Endothelial cell of umbilical vein (primary cell): Measurements from ENCODE around the gene C6orf132. TPM values are rescaled to one million over a fixed set of nuclear protein-coding genes. Genes with fewer than 3 reads are reported as not detected.

Experiments used
- BruUV-seq: library from RNA; stranded (reverse); fragments of 400-500 nt; replicated peaks from 2 replicates; lab custom pipeline; 2021; lab: Mats Ljungman, UMichigan
- CTCF ChIA-PET: fragments of 300-600, 350-600 bp; sonication (Branson Sonifier 250); formaldehyde crosslinking; loops from one replicate; lab custom pipeline; 2021; ENCODE audit warnings: antibody characterized with exemption, inconsistent platforms; lab: Charles Lee
- POLR2A ChIA-PET: fragments of 300-600, 350-600 bp; sonication (Branson Sonifier 250); formaldehyde crosslinking; loops from one replicate; lab custom pipeline; 2021; ENCODE audit warnings: antibody characterized with exemption, inconsistent platforms; lab: Charles Lee
- DNase-seq: peaks from one replicate; pipeline ENCODE4 v3.0.0-alpha.2; 2011; ENCODE audit warnings: low read depth, low spot score
- FAIRE-seq: peaks from 2 replicates; lab custom pipeline; 2011; peaks lifted over from hg19 to GRCh38; lab: Jason Lieb, UNC
- H2AFZ ChIP-seq: 2 replicates; pipeline ENCODE4 v1.6.0; 2012; ENCODE audit warnings: low read depth, low read length, control low read depth, inconsistent platforms
- H3K27ac ChIP-seq: 2 replicates; pipeline ENCODE4 v1.5.1; 2011; ENCODE audit warnings: low read depth, mild to moderate bottlenecking, control low read depth, low read length, moderate library complexity; ENCODE audit not compliant: insufficient read depth
- H3K27me3 ChIP-seq, 2 experiments: 2 replicates each; pipeline versions ENCODE4 v1.6.0 to v1.6.1; 2011; ENCODE audit warnings: low read length in 2 of 2, mixed read lengths in 1 of 2; ENCODE audit not compliant: control insufficient read depth in 2 of 2, insufficient read depth in 2 of 2
- H3K36me3 ChIP-seq, 2 experiments: 2 replicates in 1 of 2; 3 replicates in 1 of 2; pipeline ENCODE4 v1.5.1; 2011; ENCODE audit warnings: low read length in 2 of 2, mild to moderate bottlenecking in 1 of 2, moderate library complexity in 1 of 2; ENCODE audit not compliant: control insufficient read depth in 2 of 2, insufficient read depth in 2 of 2; ENCODE audit errors: extremely low read depth in 1 of 2
- H3K4me1 ChIP-seq: 3 replicates; pipeline ENCODE4 v1.5.1; 2011; ENCODE audit warnings: mild to moderate bottlenecking, low read length; ENCODE audit not compliant: control insufficient read depth, insufficient read depth; ENCODE audit errors: extremely low read depth
- H3K4me2 ChIP-seq: 2 replicates; pipeline ENCODE4 v1.6.1; 2011; ENCODE audit warnings: low read length, control low read depth, mixed read lengths; ENCODE audit not compliant: insufficient read depth
- H3K4me3 ChIP-seq, 3 experiments: fragments of 200-600 bp in 1 of 3; sonication (generic), shearing (Covaris generic) in 1 of 3; replicated peaks in 1 of 3; 2 replicates each; pipeline ENCODE4 v1.5.1; 2011 to 2016; ENCODE audit warnings: control low read depth in 3 of 3, low read length in 3 of 3, mild to moderate bottlenecking in 2 of 3, inconsistent platforms in 1 of 3, low read depth in 1 of 3, moderate library complexity in 1 of 3; ENCODE audit not compliant: insufficient read depth in 1 of 3
- H3K79me2 ChIP-seq: 2 replicates; pipeline ENCODE4 v1.6.0; 2012; ENCODE audit warnings: low read length, inconsistent platforms; ENCODE audit not compliant: control insufficient read depth, insufficient read depth
- H3K9ac ChIP-seq: replicated peaks from 2 replicates; pipeline ENCODE3; 2011; ENCODE audit warnings: low read length, control low read depth; ENCODE audit not compliant: insufficient read depth; ENCODE audit errors: extremely low read depth
- H3K9me1 ChIP-seq: replicated peaks from 3 replicates; pipeline ENCODE4 v1.6.0; 2011; ENCODE audit warnings: mild to moderate bottlenecking, low read length; ENCODE audit not compliant: control insufficient read depth, insufficient read depth; ENCODE audit errors: extremely low read depth
- H3K9me3 ChIP-seq: replicated peaks from 2 replicates; pipeline ENCODE4 v1.5.1; 2012; ENCODE audit warnings: low read length, inconsistent platforms; ENCODE audit not compliant: control insufficient read depth, insufficient read depth
- H4K20me1 ChIP-seq: replicated peaks from 2 replicates; pipeline ENCODE3; 2011; ENCODE audit warnings: mild to moderate bottlenecking, low read length; ENCODE audit not compliant: control insufficient read depth, insufficient read depth; ENCODE audit errors: extremely low read depth
- EZH2 ChIP-seq: IDR thresholded peaks from 2 replicates; pipeline ENCODE4 v1.6.1; 2012; ENCODE audit warnings: borderline replicate concordance, low read depth, mild to moderate bottlenecking, moderate library complexity, low read length, inconsistent platforms; ENCODE audit not compliant: severe bottlenecking
- FOS ChIP-seq: IDR thresholded peaks from 2 replicates; pipeline ENCODE4 v1.6.1; 2011; ENCODE audit warnings: mild to moderate bottlenecking, low read length, moderate library complexity, borderline replicate concordance; ENCODE audit not compliant: insufficient read depth
- GATA2 ChIP-seq: IDR thresholded peaks from 2 replicates; pipeline ENCODE4 v1.7.0; 2011; ENCODE audit warnings: low read depth, mild to moderate bottlenecking, moderate library complexity, mixed read lengths, low read length; ENCODE audit not compliant: insufficient read length, insufficient read depth
- JUN ChIP-seq: IDR thresholded peaks from 2 replicates; pipeline ENCODE4 v1.6.1; 2011; ENCODE audit warnings: borderline replicate concordance, low read depth; ENCODE audit not compliant: insufficient read length, insufficient read depth
- MYC ChIP-seq: IDR thresholded peaks from one replicate; pipeline ENCODE4 v1.6.1; 2011; ENCODE audit warnings: mild to moderate bottlenecking, low read depth, low read length
- POLR2A ChIP-seq: IDR thresholded peaks from 2 replicates; pipeline ENCODE4 v1.6.1; 2012; ENCODE audit warnings: low read depth, mild to moderate bottlenecking, control low read depth, low read length
- POLR2AphosphoS5 ChIP-seq: IDR thresholded peaks from 2 replicates; pipeline ENCODE4 v1.6.1; 2012; ENCODE audit warnings: low read depth, mild to moderate bottlenecking, control low read depth, low read length, moderate library complexity; ENCODE audit not compliant: insufficient read depth
- dilution Hi-C: fragments of 300-500 bp; cut with MboI; formaldehyde crosslinking; loops from one replicate; pipeline ENCODE4 v1.15.0; 2019; ENCODE audit warnings: low sequenced_read_pairs; ENCODE audit not compliant: extremely low pct_ligation_motif_present
- intact Hi-C: fragments of 100-400 bp; cut with micrococcal nuclease; formaldehyde crosslinking; loops from one replicate; pipeline ENCODE4 v1.10.0; 2022
- polyA plus RNA-seq, 4 experiments: library from polyadenylated mRNA; depleted of rRNA in 3 of 4; stranded (reverse) in 3 of 4; unstranded in 1 of 4; fragments of >200 nt; gene quantifications; 2 replicates each; pipeline versions ENCODE4 v1.2.1 to v1.2.3, GENCODE V29; 2011 to 2012; ENCODE audit warnings: missing spikeins in 1 of 4
- total RNA-seq: library from RNA; stranded (reverse); gene quantifications from 2 replicates; pipeline ENCODE4 v1.2.3, GENCODE V29; 2021
- TF ChIP-seq, protein P1 (sequence below), 2 donors: IDR thresholded peaks; 1 replicate in 1 of 2; 2 replicates in 1 of 2; pipeline ENCODE4 v1.5.1; 2011; ENCODE audit warnings: low read length in 2 of 2, mild to moderate bottlenecking in 2 of 2, moderate library complexity in 2 of 2, control low read depth in 1 of 2, inconsistent platforms in 1 of 2, low read depth in 1 of 2; ENCODE audit not compliant: insufficient read depth in 1 of 2; ENCODE audit errors: extremely low read depth in 1 of 2
- TF ChIP-seq, protein P2 (sequence below): IDR thresholded peaks from 2 replicates; pipeline ENCODE4 v1.6.1; 2011; ENCODE audit not compliant: insufficient read depth, insufficient read length

C6orf132 gene
- total and polyA plus RNA-seq, 2 donors (not counting 3 experiments of a cell fraction or from before 2014, with no cell fraction given), result 0.15 to 0.71 TPM

- CTCF ChIA-PET, result interaction anchor here (1.5 to 2.7 kb wide), 2 partner anchors 10 to 19 kb away, joined by 3 to 13 read pairs; no protein-coding TSS in a partner anchor
- Histone ChIP-seq H3K27me3 (peaks cover 0 to 3% of the 10 kb centered on the region in 2 experiments), H4K20me1 (no peaks in the 10 kb centered on the region), H3K9me1 (no peaks in the 10 kb centered on the region), H3K4me3 (no peak overlapping the region), H3K9ac (no peak overlapping the region), H3K4me1 (no peaks in the 10 kb centered on the region), H2AFZ (no peak overlapping the region), H3K27ac (no peak overlapping the region), H3K79me2 (no peaks in the 10 kb centered on the region), H3K9me3 (no peaks in the 10 kb centered on the region), H3K4me2 (no peak overlapping the region), H3K36me3 (no peaks in the 10 kb centered on the region)
- FAIRE-seq, result no peak
- dilution Hi-C loops, result no loop called here
- no TSS peak for BruUV-seq
- TF ChIP-seq POLR2A (no peak), FOS (no peak), MYC (no peak), GATA2 (no peak), EZH2 (no peak), POLR2AphosphoS5 (no peak), JUN (no peak)
- TF ChIP-seq, protein P1, sequence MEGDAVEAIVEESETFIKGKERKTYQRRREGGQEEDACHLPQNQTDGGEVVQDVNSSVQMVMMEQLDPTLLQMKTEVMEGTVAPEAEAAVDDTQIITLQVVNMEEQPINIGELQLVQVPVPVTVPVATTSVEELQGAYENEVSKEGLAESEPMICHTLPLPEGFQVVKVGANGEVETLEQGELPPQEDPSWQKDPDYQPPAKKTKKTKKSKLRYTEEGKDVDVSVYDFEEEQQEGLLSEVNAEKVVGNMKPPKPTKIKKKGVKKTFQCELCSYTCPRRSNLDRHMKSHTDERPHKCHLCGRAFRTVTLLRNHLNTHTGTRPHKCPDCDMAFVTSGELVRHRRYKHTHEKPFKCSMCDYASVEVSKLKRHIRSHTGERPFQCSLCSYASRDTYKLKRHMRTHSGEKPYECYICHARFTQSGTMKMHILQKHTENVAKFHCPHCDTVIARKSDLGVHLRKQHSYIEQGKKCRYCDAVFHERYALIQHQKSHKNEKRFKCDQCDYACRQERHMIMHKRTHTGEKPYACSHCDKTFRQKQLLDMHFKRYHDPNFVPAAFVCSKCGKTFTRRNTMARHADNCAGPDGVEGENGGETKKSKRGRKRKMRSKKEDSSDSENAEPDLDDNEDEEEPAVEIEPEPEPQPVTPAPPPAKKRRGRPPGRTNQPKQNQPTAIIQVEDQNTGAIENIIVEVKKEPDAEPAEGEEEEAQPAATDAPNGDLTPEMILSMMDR (IDR thresholded peaks at IDR 0.05; ENCODE audit: extremely low read depth in 1 of 2, insufficient read depth in 1 of 2, low read depth in 1 of 2, low read length in 2 of 2), result no peak
- TF ChIP-seq, protein P2, sequence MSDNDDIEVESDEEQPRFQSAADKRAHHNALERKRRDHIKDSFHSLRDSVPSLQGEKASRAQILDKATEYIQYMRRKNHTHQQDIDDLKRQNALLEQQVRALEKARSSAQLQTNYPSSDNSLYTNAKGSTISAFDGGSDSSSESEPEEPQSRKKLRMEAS, result no peak
- intact Hi-C loops, result no loop called here
- DNase-seq, result no peak
- POLR2A ChIA-PET, result no interaction called here
Measured at GRCh38 chr6:42113936-42114636, 28.3 kb downstream of the C6orf132 start.
